Right lobe of liver (tissue), 6 donors: Measurements from ENCODE around the gene PTRH2. TPM values are rescaled to one million over a fixed set of nuclear protein-coding genes. Genes with fewer than 3 reads are reported as not detected.

Source experiments
- ATAC-seq, 4 donors: fragments of 200-7000 bp; cut with Tn5 transposase; one replicate each; pipeline ENCODE4 v1.9.1; 2020; ENCODE audit warnings: mild to moderate bottlenecking in 4 of 4, moderate library complexity in 4 of 4
- DNase-seq, 3 donors: peaks; one replicate each; pipeline ENCODE4 v3.0.0-alpha.2; 2020
- H3K27ac ChIP-seq, 3 donors: fragments of 200-600 bp; one replicate each; pipeline ENCODE4 v1.8.0; 2022
- H3K27me3 ChIP-seq, 2 donors: fragments of 200-600 bp; one replicate each; pipeline ENCODE4 v1.8.0; 2022
- H3K36me3 ChIP-seq, 4 donors: fragments of 200-600 bp; sonication (generic) in 1 of 4; one replicate each; pipeline versions ENCODE4 v1.5.1 to v1.8.0; 2017 to 2022; ENCODE audit warnings: control low read depth in 1 of 4
- H3K4me1 ChIP-seq, 4 donors: fragments of 200-600 bp; sonication (generic) in 1 of 4; one replicate each; pipeline versions ENCODE4 v1.5.1 to v1.8.0; 2017 to 2022; ENCODE audit warnings: control low read depth in 1 of 4
- H3K4me3 ChIP-seq, 3 donors: fragments of 200-600 bp; one replicate each; pipeline ENCODE4 v1.8.0; 2022
- H3K9me3 ChIP-seq, 4 donors: fragments of 200-600 bp; sonication (generic) in 1 of 4; one replicate each; pipeline versions ENCODE4 v1.5.1 to v1.8.0; 2017 to 2022; ENCODE audit warnings: control low read depth in 1 of 4
- POLR2A ChIP-seq: fragments of 450-650 bp; IDR thresholded peaks from one replicate; pipeline ENCODE4 v1.6.1; 2017; ENCODE audit warnings: antibody characterized with exemption, mild to moderate bottlenecking
- WGBS: methylation state at CpG from one replicate; pipeline ENCODE4 v1.1.6; 2018; ENCODE audit warnings: low coverage, low lambda C conversion rate; ENCODE audit not compliant: insufficient coverage; ENCODE audit errors: missing lambda C conversion rate; 5-methylcytosine and 5-hydroxymethylcytosine counted together
- intact Hi-C, 2 donors: fragments of 100-400 bp; cut with DNase I; formaldehyde crosslinking; loops; one replicate each; pipeline versions ENCODE4 v1.11.2 to v1.14.1; 2022
- total RNA-seq, 6 experiments: library from RNA; depleted of rRNA in 2 of 6; stranded (reverse); fragments of >200 nt in 2 of 6; fragmentation: NEBNext Ultra II Directional in 3 of 6; extraction: Animal tissue kit (Norgen Biotek cat#: 25700) in 3 of 6; gene quantifications; one replicate each; pipeline versions ENCODE4 v1.1.0 to v1.2.4, GENCODE V29; 2016 to 2023
- TF ChIP-seq, protein P1 (sequence below), 4 donors: fragments of 200-600 bp in 3 of 4; fragments of 450-650 bp in 1 of 4; IDR thresholded peaks; one replicate each; pipeline versions ENCODE4 v1.5.1 to v1.8.0; 2016 to 2022; ENCODE audit warnings: antibody characterized with exemption in 4 of 4, mild to moderate bottlenecking in 2 of 4
- donor health status: DM: no; HTN: yes; CAD: no.
- donor health status: DM: no; HTN: no; CAD: no.
- donor health status: DM: no; HTN: no; CAD: no.
- donor health status: DM: no; HTN: yes; CAD: no.
- donor health status: DM: no; HTN: yes; CAD: no.

The PTRH2 gene
- total RNA-seq, 6 experiments from 2014 or later: 13.1 to 50.8 (median 19.7) TPM

DNA sequence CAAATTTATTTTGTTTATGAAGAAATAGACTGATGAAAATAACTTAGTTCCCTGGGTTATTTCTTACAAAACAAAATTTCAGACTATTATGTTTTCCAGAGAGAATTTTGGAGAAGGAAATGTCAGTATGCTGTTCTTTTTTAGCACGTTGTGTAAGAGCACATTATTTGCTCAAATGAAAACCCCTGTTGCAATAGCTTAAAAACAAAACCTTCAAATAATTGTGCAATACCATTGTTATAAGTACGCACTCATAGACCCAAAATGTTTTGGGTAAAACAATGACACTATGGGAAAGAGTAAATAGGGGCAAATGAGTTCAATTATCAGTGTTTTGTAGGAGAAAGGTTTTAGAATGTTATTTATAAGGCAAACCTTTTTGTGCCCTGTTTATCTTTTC lies 18.5 kb upstream of the PTRH2 start:
- H3K4me3 ChIP-seq: no peak overlapping the region
- intact Hi-C loops: no loop called here

DNA sequence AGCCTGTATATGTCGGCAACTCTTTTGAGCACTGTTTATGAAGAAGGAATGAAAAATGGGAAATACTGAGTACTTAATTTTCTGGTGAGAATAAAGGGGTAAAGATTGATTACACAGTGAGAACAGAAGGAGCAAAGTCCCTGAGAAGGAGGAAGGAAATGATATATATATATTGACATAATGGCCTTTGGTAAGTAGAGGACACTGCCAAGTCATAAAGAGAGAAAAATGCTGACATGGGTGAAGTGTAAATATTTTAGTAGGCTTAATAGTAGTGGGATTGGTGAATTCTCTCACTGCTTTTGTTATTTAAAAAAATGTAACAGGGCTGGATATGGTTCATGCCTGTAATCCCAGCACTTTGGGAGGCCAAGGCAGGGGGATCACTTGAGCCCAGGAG lies 16.4 kb upstream of the PTRH2 start:
- intact Hi-C loops: no loop called here
- H3K36me3 ChIP-seq: no peaks in the 10 kb centered on the region
- TF ChIP-seq, protein P1, sequence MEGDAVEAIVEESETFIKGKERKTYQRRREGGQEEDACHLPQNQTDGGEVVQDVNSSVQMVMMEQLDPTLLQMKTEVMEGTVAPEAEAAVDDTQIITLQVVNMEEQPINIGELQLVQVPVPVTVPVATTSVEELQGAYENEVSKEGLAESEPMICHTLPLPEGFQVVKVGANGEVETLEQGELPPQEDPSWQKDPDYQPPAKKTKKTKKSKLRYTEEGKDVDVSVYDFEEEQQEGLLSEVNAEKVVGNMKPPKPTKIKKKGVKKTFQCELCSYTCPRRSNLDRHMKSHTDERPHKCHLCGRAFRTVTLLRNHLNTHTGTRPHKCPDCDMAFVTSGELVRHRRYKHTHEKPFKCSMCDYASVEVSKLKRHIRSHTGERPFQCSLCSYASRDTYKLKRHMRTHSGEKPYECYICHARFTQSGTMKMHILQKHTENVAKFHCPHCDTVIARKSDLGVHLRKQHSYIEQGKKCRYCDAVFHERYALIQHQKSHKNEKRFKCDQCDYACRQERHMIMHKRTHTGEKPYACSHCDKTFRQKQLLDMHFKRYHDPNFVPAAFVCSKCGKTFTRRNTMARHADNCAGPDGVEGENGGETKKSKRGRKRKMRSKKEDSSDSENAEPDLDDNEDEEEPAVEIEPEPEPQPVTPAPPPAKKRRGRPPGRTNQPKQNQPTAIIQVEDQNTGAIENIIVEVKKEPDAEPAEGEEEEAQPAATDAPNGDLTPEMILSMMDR (IDR thresholded peaks at IDR 0.05): no peak
- no peak for TF ChIP-seq POLR2A
- no peak overlapping the region for H3K27ac ChIP-seq
- H3K4me3 ChIP-seq: no peak overlapping the region
- H3K27me3 ChIP-seq: no peaks in the 10 kb centered on the region
- DNase-seq (no peak), ATAC-seq (peak in 2 of 4 donors; percentile 12 to 27)
- 60% methylated on average over 1 of the region's 1 CpG for WGBS
- H3K9me3 ChIP-seq: no peaks in the 10 kb centered on the region
- H3K4me1 ChIP-seq: peaks cover 0 to 40% (median 6%) of the 10 kb centered on the region in 4 donors

More for the DNA sequence above, 18.5 kb upstream of the PTRH2 start:
- Histone ChIP-seq H3K27me3 (no peaks in the 10 kb centered on the region), H3K36me3 (no peaks in the 10 kb centered on the region), H3K27ac (peak overlapping the region in 2 of 3 donors; percentile 52 to 58), H3K9me3 (no peaks in the 10 kb centered on the region), H3K4me1 (peaks cover 0 to 47% (median 8%) of the 10 kb centered on the region in 4 donors)
- no peak for DNase-seq
- TF ChIP-seq POLR2A: no peak
- TF ChIP-seq, protein P1 (IDR thresholded peaks at IDR 0.05): no peak
- 16% methylated on average over 2 of the region's 2 CpGs for WGBS
- peak; percentile 62 to 79 (median 68) for ATAC-seq

DNA sequence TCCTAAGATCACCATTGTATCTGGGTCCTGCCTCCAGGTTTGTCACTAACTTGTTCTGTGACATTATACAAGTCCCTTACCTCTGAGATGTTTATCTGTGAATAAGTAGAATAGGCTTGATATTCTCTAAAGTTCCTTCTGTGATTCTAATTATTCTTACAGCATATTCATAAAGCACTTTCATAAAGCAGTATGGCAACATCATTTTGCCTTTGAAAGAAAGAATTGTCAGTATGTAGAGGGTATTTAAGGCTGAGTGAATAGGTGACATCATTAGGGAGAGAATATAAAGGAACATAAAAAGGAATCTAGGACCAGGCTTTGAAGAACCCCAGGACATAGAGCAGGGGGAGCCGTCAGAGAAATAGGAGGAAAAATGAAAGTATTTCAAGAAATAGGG lies 15.8 kb upstream of the PTRH2 start:
- no peaks in the 10 kb centered on the region for H3K27me3 ChIP-seq
- H3K4me1 ChIP-seq: peaks cover 0 to 34% (median 6%) of the 10 kb centered on the region in 4 donors
- H3K36me3 ChIP-seq: no peaks in the 10 kb centered on the region
- no peak for ATAC-seq
- DNase-seq: no peak
- TF ChIP-seq POLR2A: no peak
- TF ChIP-seq, protein P1 (IDR thresholded peaks at IDR 0.05): no peak
- no peak overlapping the region for H3K4me3 ChIP-seq
- H3K9me3 ChIP-seq: no peaks in the 10 kb centered on the region
- no peak overlapping the region for H3K27ac ChIP-seq
- intact Hi-C loops: no loop called here
- WGBS: 47% methylated on average over 1 of the region's 1 CpG

DNA sequence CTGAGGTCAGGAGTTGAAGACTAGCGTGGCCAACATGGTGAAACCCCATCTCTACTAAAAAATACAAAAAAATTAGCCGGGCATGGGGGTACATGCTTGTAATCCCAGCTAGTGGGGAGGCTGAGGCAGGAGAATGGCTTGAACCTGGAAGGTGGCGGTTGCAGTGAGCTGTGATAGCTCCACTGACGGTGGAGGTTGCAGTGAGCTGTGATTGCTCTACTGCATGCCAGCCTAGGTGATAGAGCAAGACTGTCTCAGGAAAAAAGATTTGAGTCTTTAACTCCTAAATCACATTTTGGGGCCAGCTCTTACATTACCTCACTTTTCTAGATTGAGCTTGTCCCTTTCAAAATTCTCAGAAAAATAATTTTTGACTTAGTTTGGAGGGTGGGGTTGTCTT lies 15.4 kb upstream of the PTRH2 start:
- no peak for ATAC-seq
- Histone ChIP-seq H3K27me3 (no peaks in the 10 kb centered on the region), H3K36me3 (no peaks in the 10 kb centered on the region), H3K4me1 (peaks cover 0 to 30% (median 3%) of the 10 kb centered on the region in 4 donors), H3K9me3 (no peaks in the 10 kb centered on the region), H3K4me3 (no peak overlapping the region), H3K27ac (no peak overlapping the region)
- DNase-seq: no peak
- no peak for TF ChIP-seq POLR2A
- TF ChIP-seq, protein P1 (IDR thresholded peaks at IDR 0.05): no peak
- WGBS: 86% methylated on average over 4 of the region's 4 CpGs
- intact Hi-C loops: no loop called here

DNA sequence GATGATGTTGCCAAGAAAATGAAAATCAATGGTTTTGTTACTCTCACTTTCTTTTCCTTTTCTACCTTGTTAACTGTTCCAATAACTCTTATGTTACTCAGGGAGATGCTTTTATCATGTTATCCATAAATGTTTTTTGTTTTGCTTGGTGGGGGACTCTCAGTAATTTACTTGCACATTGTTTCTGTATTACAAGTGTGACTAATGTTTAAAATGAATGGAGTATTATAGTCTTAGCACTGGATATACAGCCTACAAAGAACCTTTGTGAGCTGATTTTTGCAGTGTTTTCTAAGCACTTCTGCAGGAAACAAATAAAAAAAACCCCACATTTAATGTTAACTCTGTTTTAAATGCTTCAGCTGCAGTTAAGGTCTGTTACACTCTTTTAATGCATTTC lies 12.3 kb upstream of the PTRH2 start:
- H3K36me3 ChIP-seq: no peaks in the 10 kb centered on the region
- H3K4me1 ChIP-seq: peaks cover 0 to 18% (median 0%) of the 10 kb centered on the region in 4 donors
- ATAC-seq (no peak), DNase-seq (no peak)
- no peak overlapping the region for H3K4me3 ChIP-seq
- intact Hi-C loops: no loop called here
- no peaks in the 10 kb centered on the region for H3K27me3 ChIP-seq
- TF ChIP-seq, protein P1 (IDR thresholded peaks at IDR 0.05): no peak
- no peak for TF ChIP-seq POLR2A
- H3K27ac ChIP-seq: no peak overlapping the region
- no peaks in the 10 kb centered on the region for H3K9me3 ChIP-seq
